Coronary artery (tissue), 2 donors: ENCODE data around the gene RNF141.

Source experiments
- DNase-seq: peaks from one replicate; pipeline ENCODE4 v3.0.0-alpha.2; 2017; ENCODE audit warnings: low spot score
- H3K27ac ChIP-seq, 2 donors: fragments of 200-600 bp; sonication (generic); one replicate each; pipeline ENCODE4 v1.5.1; 2016 to 2019
- H3K4me3 ChIP-seq: fragments of 200-600 bp; sonication (generic); 2 replicates; pipeline ENCODE4 v1.5.1; 2016; ENCODE audit warnings: mild to moderate bottlenecking, moderate library complexity
- CTCF ChIP-seq: fragments of 200-600 bp; sonication (generic); IDR thresholded peaks from one replicate; pipeline ENCODE4 v1.5.1; 2019; ENCODE audit warnings: antibody characterized with exemption

The RNF141 gene

DNA sequence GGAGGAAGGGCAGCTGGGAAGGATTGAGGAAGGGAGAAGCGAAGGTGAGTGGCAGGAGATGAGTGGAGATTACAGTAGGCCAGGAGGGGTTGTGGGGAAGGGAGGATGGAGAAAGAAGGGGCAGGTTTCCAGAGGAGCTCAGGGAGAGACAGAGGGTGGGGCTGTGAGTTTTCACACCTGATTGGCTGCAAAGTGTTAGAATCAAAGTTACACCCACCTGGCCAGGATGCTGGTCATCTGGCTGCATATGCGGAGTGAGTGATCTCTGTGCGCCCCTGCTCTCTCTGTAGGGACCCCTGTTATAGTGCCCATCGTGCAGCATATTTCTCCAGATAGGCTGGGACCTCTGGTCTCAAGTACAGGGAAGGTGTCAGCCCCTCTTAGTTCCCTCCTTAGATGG is 67.6 kb downstream of the RNF141 start:
- no peak for DNase-seq
- no peak for TF ChIP-seq CTCF
- Histone ChIP-seq H3K27ac (no peak overlapping the region), H3K4me3 (no peak overlapping the region)

GRCh38 chr11:10462746-10463300 is 78.2 kb downstream of the RNF141 start:
- DNase-seq, result no peak
- Histone ChIP-seq H3K27ac (no peak overlapping the region), H3K4me3 (no peak overlapping the region)
- no peak for TF ChIP-seq CTCF
